Fibroblast of lung (primary cell): ENCODE measurements around the gene PSMC3IP.

ENCODE experiments used
- CTCF ChIP-seq, 2 donors: IDR thresholded peaks in 1 of 2; conservative IDR thresholded peaks in 1 of 2; 1 replicate in 1 of 2; 2 replicates in 1 of 2; pipeline ENCODE4 v1.5.1; 2011 to 2012; ENCODE audit warnings: low read length in 2 of 2, control low read depth in 1 of 2, inconsistent platforms in 1 of 2, low read depth in 1 of 2, mild to moderate bottlenecking in 1 of 2
- EZH2 ChIP-seq: IDR thresholded peaks from 2 replicates; pipeline ENCODE4 v1.5.1; 2012; ENCODE audit warnings: low read length, control low read depth, mild to moderate bottlenecking; ENCODE audit errors: missing control alignments

DNA sequence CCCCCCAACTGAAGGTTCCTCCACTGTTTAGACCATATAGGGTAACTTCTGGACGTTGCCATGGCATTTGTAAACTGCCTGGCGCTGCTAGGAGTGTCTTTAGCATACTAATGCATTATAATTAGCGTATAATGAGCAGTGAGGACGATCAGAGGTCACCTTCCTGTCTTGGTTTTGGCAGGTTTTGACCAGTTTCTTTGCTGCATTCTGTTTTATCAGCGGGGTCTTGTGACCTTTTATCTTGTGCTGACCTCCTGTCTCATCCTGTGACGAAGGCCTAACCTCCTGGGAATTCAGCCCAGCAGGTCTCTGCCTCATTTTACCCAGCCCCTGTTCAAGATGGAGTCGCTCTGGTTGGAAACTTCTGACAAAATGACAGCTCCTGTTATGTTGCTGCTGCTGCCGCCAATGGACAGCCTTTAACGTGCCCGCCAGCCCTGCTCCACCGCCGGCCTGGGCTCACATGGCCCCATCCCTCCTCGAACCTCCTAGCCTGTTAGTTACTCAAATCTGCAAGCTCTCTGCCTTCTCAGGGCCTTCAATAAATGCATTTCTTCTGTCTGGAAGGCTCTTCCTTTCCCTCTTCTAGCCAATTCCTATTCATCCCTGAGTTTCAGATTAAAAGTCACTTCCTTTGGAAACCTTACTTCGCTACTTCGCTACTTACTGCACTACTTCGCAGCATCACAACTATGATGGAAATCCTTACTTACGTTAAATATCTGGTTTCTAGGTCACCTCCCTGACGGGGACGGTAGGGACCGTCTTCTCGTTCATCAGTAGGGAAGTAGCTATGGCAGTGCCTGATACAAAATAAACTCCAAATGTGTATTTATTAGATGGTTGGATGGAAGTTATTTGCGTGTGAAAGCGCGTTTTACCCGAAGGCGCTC, 42.1 kb downstream of the PSMC3IP start:
- TF ChIP-seq CTCF (conservative IDR thresholded peaks at IDR 0.05 in 1 of 2, IDR thresholded peaks at IDR 0.05 in 1 of 2; ENCODE audit: low read depth in 1 of 2, low read length in 2 of 2) (no peak), EZH2 (no peak)
